ENCODE measurements around the gene CLSTN2.

CLSTN2 gene

DNA sequence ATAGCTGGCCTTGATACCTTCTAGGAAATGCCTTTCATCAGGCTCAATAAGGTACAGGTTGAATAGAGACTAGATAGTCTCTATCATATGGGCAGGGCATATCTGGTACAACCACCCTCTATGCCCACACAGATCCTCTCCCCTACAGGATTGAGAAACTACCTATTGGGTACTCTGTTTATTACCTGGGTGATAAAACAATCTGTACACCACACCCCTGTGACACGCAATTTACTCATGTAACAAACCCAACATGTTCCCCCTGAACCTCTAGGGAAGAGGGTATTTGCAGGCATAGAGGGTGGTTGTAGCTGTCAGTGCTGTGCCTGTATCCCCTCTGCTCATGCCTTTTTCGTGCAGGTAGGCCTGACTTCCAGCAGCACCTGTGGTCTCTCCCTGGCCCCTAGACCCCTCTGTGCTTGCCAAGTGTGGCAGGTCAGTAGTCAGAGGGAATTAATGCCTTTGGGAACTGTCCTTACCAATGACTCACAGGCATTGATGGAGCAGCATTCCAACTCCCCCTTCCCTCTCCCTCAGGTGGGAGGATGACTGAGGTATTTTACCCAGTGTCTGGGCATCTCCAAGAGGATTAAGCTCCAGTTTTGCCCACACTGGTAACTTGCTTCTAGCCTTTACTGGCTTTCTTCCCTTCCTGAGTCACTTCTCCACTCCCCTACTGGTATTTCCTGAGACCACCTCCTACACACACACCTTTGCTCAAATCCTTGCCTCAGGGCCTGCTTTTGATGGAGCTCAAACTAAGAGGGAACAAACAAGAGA lies 18.3 kb downstream of the CLSTN2 start:
- H3K36me3 ChIP-seq, result no peaks in the 10 kb centered on the region
- 0 out of 22 replicates have a peak, but pooled peaks cover 0 to 3% (median 0%) of the 10 kb centered on the region in 11 experiments for H4K20me1 ChIP-seq
- H3K9me3 ChIP-seq (replicated peaks in 1 of 11), result no peaks in the 10 kb centered on the region
- no peaks in the 10 kb centered on the region for H3K4me1 ChIP-seq
- no peaks in the 10 kb centered on the region for H3K27me3 ChIP-seq
- no peak overlapping the region for H3K27ac ChIP-seq
- no peak overlapping the region for H3K4me3 ChIP-seq
- H3K9ac ChIP-seq, result no peak overlapping the region
- no peak for TF ChIP-seq Cebpa-rat (IDR thresholded peaks at IDR 0.05)
- no peak overlapping the region for H3K4me2 ChIP-seq

DNA sequence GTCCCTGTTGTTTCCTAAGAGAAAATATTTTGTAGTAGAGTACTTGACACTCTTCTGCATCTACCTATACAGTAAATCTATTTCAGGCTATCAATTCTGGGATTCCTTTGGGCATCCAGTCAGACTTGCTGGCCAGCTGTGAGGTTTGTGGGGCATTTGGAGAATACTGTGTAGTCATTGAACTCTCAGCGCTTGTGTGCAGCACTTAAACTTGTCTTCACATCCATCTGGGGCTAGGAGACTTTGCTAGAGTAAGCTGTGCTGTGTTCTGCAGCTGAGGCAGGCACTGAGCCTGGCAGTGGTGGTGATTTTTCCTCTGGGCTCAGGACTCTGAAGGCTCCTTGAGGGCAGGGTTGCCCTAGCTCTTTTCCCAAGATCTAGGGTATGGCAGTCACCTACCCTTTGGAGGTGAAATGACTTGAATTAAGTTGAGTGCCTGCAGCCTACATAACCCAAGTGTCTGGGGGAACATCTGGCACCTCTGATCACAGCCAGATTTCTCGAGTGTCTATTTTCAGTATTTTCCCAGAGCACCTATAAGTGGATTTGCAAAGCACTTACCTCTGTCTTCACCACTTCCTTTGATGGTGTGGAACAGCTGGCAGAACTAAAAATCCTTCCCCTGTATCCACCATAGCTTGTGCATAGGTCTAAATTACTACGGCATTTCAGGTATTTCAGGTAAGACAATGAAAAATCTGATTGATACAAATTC lies 19.3 kb downstream of the CLSTN2 start:
- Histone ChIP-seq H3K4me1 (no peaks in the 10 kb centered on the region), H3K4me3 (no peak overlapping the region), H3K27me3 (no peaks in the 10 kb centered on the region), H3K4me2 (no peak overlapping the region), H4K20me1 (0 out of 22 replicates have a peak, but pooled peaks cover 0 to 3% (median 0%) of the 10 kb centered on the region in 11 experiments), H3K27ac (no peak overlapping the region), H3K9me3 (replicated peaks in 1 of 11) (no peaks in the 10 kb centered on the region), H3K9ac (no peak overlapping the region), H3K36me3 (no peaks in the 10 kb centered on the region)
- TF ChIP-seq Cebpa-rat (IDR thresholded peaks at IDR 0.05), result no peak

DNA sequence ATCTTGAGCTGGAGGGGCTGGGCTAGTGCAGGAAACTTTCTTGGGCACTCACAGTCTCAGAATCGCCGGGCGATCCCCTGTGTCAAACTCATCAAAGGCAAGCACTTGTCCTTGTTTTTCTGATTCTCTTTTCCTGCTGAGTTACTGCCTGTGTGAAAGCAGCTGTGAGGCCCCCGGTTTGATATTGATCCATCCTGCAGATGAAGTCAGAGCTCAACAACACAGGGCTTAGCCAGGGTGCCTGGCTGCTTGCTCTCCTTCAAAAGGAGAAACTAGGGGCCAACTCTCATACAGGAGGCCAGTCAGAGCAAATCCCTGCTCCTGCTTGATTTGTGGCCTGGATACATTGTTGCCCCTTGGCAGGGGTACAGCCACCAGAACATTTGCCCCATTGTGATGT lies 22.9 kb downstream of the CLSTN2 start:
- H3K9ac ChIP-seq, result no peak overlapping the region
- H3K9me3 ChIP-seq (replicated peaks in 1 of 11), result no peaks in the 10 kb centered on the region
- TF ChIP-seq Cebpa-rat (IDR thresholded peaks at IDR 0.05), result no peak
- no peak overlapping the region for H3K27ac ChIP-seq
- no peaks in the 10 kb centered on the region for H3K4me1 ChIP-seq
- no peaks in the 10 kb centered on the region for H3K27me3 ChIP-seq
- no peak overlapping the region for H3K4me2 ChIP-seq
- no peaks in the 10 kb centered on the region for H3K36me3 ChIP-seq
- H4K20me1 ChIP-seq, result 0 out of 22 replicates have a peak, but pooled peaks cover 0 to 3% (median 0%) of the 10 kb centered on the region in 11 experiments
- H3K4me3 ChIP-seq, result no peak overlapping the region

DNA sequence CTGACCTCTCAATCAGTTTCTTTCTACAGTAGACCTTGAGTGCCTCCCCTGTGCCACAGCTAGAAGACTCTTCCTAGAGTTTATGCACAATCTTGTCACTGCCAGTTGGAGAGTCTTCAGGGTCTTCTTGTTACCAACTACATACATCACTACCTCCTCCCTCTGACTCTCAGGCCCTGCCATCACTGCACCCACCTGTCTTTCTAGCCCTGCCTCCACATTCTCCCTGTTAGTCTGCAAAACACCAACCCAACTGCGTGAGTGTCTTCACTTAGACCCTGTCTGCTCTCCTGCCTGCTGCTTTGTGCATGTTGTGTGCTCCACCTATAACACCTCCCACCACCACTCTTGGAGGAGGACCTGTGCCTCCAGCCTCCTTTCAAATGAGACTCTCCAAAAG lies 34.4 kb downstream of the CLSTN2 start:
- H3K4me1 ChIP-seq, result 0 out of 20 replicates have a peak, but pooled peaks cover 0 to 8% (median 0%) of the 10 kb centered on the region in 10 experiments
- no peaks in the 10 kb centered on the region for H3K9me3 ChIP-seq (replicated peaks in 1 of 11)
- no peaks in the 10 kb centered on the region for H3K36me3 ChIP-seq
- H3K4me2 ChIP-seq, result no peak overlapping the region
- H3K4me3 ChIP-seq, result no peak overlapping the region
- H3K27ac ChIP-seq, result no peak overlapping the region
- TF ChIP-seq Cebpa-rat (IDR thresholded peaks at IDR 0.05), result no peak
- no peaks in the 10 kb centered on the region for H3K27me3 ChIP-seq
- no peak overlapping the region for H3K9ac ChIP-seq
- no peaks in the 10 kb centered on the region for H4K20me1 ChIP-seq

DNA sequence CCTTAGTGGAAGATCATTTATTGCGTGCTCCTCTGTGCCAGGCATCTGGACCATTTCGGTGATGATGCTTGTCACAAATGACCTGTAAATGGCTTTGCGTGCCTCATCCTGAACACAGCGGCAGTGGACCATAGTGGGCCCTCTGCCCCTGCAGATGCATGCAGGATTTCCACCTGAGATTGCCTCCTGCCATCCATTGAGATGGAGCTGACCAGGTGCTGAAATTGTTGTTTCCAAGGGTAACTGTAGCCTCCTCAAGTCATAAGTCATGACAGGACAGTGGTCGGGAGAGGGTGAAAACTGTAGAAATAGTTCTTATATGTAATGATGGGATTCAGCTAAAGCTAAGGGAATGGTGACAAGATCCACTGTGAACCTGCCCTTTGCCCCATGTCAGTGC lies 35.5 kb downstream of the CLSTN2 start:
- H3K27ac ChIP-seq, result no peak overlapping the region
- no peak overlapping the region for H3K9ac ChIP-seq
- no peak for TF ChIP-seq Cebpa-rat (IDR thresholded peaks at IDR 0.05)
- H3K4me3 ChIP-seq, result no peak overlapping the region
- no peaks in the 10 kb centered on the region for H3K27me3 ChIP-seq
- H3K9me3 ChIP-seq (replicated peaks in 1 of 11), result no peaks in the 10 kb centered on the region
- no peaks in the 10 kb centered on the region for H4K20me1 ChIP-seq
- no peaks in the 10 kb centered on the region for H3K36me3 ChIP-seq
- H3K4me2 ChIP-seq, result no peak overlapping the region
- 0 out of 20 replicates have a peak, but pooled peaks cover 0 to 8% (median 0%) of the 10 kb centered on the region in 10 experiments for H3K4me1 ChIP-seq

DNA sequence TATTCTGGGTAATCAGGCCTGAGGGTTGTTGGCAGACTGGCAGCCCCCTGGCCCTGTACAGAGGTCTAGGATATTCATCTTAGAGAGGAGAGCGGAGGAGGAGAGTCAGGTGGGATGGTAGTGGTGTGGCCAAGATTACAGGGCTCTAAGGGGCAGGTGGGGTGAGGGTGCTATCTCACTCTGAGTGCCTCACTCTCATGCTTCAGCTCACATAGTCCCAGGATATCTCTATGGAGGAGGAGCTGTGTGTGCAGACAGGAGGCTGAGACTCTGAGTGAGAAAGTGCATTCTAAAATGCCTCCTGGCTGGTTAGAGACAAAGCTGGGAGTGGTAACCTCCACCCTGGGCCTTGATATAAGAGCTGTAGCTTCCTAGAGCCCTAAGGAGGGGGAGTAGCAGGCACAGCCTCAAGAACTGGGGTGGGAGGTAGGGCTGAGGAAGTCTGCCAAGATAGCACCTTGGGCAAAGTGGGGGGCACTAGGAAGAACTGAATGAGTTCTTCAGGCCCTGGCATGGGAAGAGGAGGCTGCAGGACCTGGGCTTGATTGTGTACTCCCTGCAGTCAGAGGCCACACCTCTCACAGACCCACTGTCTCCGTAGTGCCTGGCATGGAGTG lies 39.9 kb downstream of the CLSTN2 start:
- Histone ChIP-seq H3K4me1 (no peaks in the 10 kb centered on the region), H3K27ac (no peak overlapping the region), H3K9ac (no peak overlapping the region), H3K4me3 (no peak overlapping the region), H3K9me3 (replicated peaks in 1 of 11) (no peaks in the 10 kb centered on the region), H3K27me3 (no peaks in the 10 kb centered on the region), H3K4me2 (no peak overlapping the region), H3K36me3 (no peaks in the 10 kb centered on the region), H4K20me1 (no peaks in the 10 kb centered on the region)
- no peak for TF ChIP-seq Cebpa-rat (IDR thresholded peaks at IDR 0.05)

DNA sequence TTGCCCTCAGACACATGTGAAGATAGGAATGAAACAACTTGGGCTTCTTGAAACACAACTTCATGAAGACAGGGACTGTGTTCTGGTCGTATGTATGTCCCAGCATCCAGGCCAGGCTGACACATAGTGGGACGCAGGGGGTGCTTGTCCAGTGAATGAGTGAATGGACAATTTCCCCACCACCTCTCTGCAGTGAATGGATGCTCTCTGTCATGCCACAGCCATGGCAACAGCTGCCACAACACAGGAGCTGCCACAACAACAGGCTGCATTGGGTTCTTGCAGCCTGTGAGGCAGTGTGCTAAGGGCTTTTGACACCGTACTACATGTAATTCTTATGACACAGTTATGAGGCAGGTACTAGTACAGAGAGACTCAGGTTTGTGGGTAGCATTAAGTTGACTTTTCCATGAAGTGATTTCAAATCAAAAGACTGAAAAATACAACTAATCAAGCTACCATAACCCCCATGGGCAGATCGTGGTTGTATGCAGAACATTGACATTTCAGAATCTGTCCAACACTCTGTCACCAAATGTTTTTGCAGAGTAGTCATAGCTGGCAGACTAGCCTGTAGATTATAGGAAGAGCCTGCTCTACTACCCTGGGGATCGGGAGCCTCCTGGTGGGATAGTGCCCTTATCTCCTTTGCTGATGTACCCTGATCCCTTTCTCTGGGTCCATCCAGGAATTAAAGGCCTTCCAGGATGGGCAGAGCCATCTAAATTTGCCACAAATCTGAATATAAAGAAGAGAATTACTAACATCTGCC lies 40.8 kb downstream of the CLSTN2 start:
- no peak overlapping the region for H3K4me3 ChIP-seq
- no peak overlapping the region for H3K4me2 ChIP-seq
- no peaks in the 10 kb centered on the region for H3K9me3 ChIP-seq (replicated peaks in 1 of 11)
- H3K4me1 ChIP-seq, result no peaks in the 10 kb centered on the region
- H4K20me1 ChIP-seq, result no peaks in the 10 kb centered on the region
- no peaks in the 10 kb centered on the region for H3K36me3 ChIP-seq
- H3K27ac ChIP-seq, result no peak overlapping the region
- TF ChIP-seq Cebpa-rat (IDR thresholded peaks at IDR 0.05), result no peak
- no peaks in the 10 kb centered on the region for H3K27me3 ChIP-seq
- H3K9ac ChIP-seq, result no peak overlapping the region

DNA sequence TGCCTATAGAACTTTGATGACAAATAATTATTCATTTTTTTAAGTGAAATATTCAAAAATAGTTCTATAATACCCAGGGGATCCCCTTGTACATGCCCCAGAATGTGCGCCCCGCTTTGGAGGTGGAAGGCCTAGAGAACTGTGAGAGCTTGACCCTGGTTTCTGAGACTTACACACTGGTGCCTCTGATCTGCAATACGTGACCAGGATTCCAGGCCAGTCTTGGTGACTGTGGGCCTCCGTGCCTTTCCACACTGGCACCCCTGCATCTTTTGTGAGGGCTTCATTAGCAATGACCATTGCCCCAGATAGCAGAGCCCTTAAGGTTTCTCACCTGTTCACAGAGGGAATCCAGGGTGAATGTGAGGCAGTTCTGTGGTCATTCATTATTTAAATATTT lies 44.0 kb downstream of the CLSTN2 start:
- no peaks in the 10 kb centered on the region for H3K9me3 ChIP-seq (replicated peaks in 1 of 11)
- no peaks in the 10 kb centered on the region for H3K4me1 ChIP-seq
- H3K27ac ChIP-seq, result no peak overlapping the region
- no peak overlapping the region for H3K4me2 ChIP-seq
- H4K20me1 ChIP-seq, result no peaks in the 10 kb centered on the region; a peak in 1 of 22 replicates
- no peak for TF ChIP-seq Cebpa-rat (IDR thresholded peaks at IDR 0.05)
- H3K9ac ChIP-seq, result no peak overlapping the region
- H3K4me3 ChIP-seq, result no peak overlapping the region
- no peaks in the 10 kb centered on the region for H3K27me3 ChIP-seq
- no peaks in the 10 kb centered on the region for H3K36me3 ChIP-seq

DNA sequence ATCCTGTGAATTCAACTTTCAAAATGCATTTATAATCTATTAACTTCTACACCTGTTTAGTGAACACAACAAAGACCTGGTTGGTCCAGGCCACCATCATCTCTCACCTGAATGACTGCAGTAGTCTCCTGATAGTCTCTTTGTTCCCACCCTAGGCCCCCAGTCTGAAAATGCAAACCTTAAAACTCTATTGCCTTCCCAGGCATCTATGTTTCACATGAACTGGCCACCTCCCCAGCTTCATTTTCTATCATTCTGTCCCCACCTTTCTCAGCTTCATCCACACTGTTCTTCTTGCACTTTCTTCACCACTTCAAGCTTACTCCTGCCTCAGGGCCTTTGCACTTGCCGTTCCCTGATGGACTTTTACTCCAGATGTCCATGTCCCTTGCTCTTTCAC lies 45.0 kb downstream of the CLSTN2 start:
- H3K4me1 ChIP-seq, result no peaks in the 10 kb centered on the region

More for the DNA sequence above, 45.0 kb downstream of the CLSTN2 start:
- Histone ChIP-seq H3K9ac (no peak overlapping the region), H3K4me3 (no peak overlapping the region), H3K36me3 (no peaks in the 10 kb centered on the region), H3K4me2 (no peak overlapping the region), H3K9me3 (replicated peaks in 1 of 11) (no peaks in the 10 kb centered on the region), H3K27ac (no peak overlapping the region), H3K27me3 (no peaks in the 10 kb centered on the region), H4K20me1 (no peaks in the 10 kb centered on the region; a peak in 1 of 22 replicates)
- no peak for TF ChIP-seq Cebpa-rat (IDR thresholded peaks at IDR 0.05)
